HG03103 (cell line): ENCODE data around the gene KCNIP4.
A peak's percentile ranks its signal among the peaks of the same experiment; 100 is the strongest.
"Not testable (repeated sequence)": the region's sequence is repeated elsewhere in the genome, so short reads cannot be mapped to it uniquely, and the experiment has no call there.

ENCODE experiments used
- ATAC-seq: cut with Tn5 transposase; IDR thresholded peaks from one replicate; pipeline ENCODE4 v1.9.1; 2021; ENCODE audit warnings: low read depth; ENCODE audit not compliant: unreplicated experiment

KCNIP4 gene

GRCh38 chr4:20829617-20830357 is 1118.8 kb downstream of the KCNIP4 start:
- ATAC-seq, result no peak

- ATAC-seq, result no peak
Measured at GRCh38 chr4:20825505-20825904, 1123.1 kb downstream of the KCNIP4 start.

GRCh38 chr4:20816287-20816686 is 1132.3 kb downstream of the KCNIP4 start:
- ATAC-seq, result no peak

GRCh38 chr4:20813700-20814099 is 1134.9 kb downstream of the KCNIP4 start:
- ATAC-seq, result no peak

- ATAC-seq, result no peak
Measured at GRCh38 chr4:20809812-20810211, 1138.8 kb downstream of the KCNIP4 start.

- no peak for ATAC-seq
Measured at GRCh38 chr4:20805716-20806115, 1142.9 kb downstream of the KCNIP4 start.

GRCh38 chr4:20787940-20788665 is 1160.5 kb downstream of the KCNIP4 start:
- ATAC-seq, result no peak

- not testable (repeated sequence) for ATAC-seq
Measured at GRCh38 chr4:20783134-20783533, 1165.4 kb downstream of the KCNIP4 start.

GRCh38 chr4:20778896-20779295 is 1169.7 kb downstream of the KCNIP4 start:
- no peak for ATAC-seq

GRCh38 chr4:20773144-20773997 is 1175.2 kb downstream of the KCNIP4 start:
- ATAC-seq, result peak; percentile 96

- ATAC-seq, result no peak
Measured at GRCh38 chr4:20764366-20764992, 1184.1 kb downstream of the KCNIP4 start.

GRCh38 chr4:20761826-20762225 is 1186.7 kb downstream of the KCNIP4 start:
- no peak for ATAC-seq

- no peak for ATAC-seq
Measured at GRCh38 chr4:20761382-20761781, 1187.2 kb downstream of the KCNIP4 start.

GRCh38 chr4:20760053-20760452 is 1188.5 kb downstream of the KCNIP4 start:
- no peak for ATAC-seq

GRCh38 chr4:20754036-20754435 is 1194.5 kb downstream of the KCNIP4 start:
- ATAC-seq, result no peak

- no peak for ATAC-seq
Measured at GRCh38 chr4:20752641-20753040, 1195.9 kb downstream of the KCNIP4 start.

- not testable (repeated sequence) for ATAC-seq
Measured at GRCh38 chr4:20746000-20746399, 1202.6 kb downstream of the KCNIP4 start.

GRCh38 chr4:20735931-20736330 is 1212.6 kb downstream of the KCNIP4 start:
- ATAC-seq, result no peak

- ATAC-seq, result no peak
Measured at GRCh38 chr4:20724915-20725314, 1223.7 kb downstream of the KCNIP4 start.

- no peak for ATAC-seq
Measured at GRCh38 chr4:20723463-20723862, 1225.1 kb downstream of the KCNIP4 start.

- no peak for ATAC-seq
Measured at GRCh38 chr4:20723019-20723418, 1225.6 kb downstream of the KCNIP4 start.
